Lower leg skin (tissue), 4 donors: ENCODE results near the gene ALPI. TPM values are rescaled to one million over a fixed set of nuclear protein-coding genes. Genes with fewer than 3 reads are reported as not detected.

ENCODE experiments used
- DNase-seq, 2 donors: peaks; one replicate each; pipeline ENCODE4 v3.0.0-alpha.2; 2019; ENCODE audit warnings: low spot score in 2 of 2
- H3K4me3 ChIP-seq: fragments of 200-600 bp; sonication (generic); 2 replicates; pipeline ENCODE4 v1.5.1; 2017; ENCODE audit warnings: mild to moderate bottlenecking, low read depth; ENCODE audit not compliant: poor library complexity, severe bottlenecking
- POLR2A ChIP-seq, 2 donors: fragments of 450-650 bp; IDR thresholded peaks; one replicate each; pipeline ENCODE4 v1.6.1; 2016 to 2017; ENCODE audit warnings: antibody characterized with exemption in 2 of 2, mild to moderate bottlenecking in 1 of 2, moderate library complexity in 1 of 2
- WGBS, 2 donors: methylation state at CpG; one replicate each; pipeline ENCODE4 v1.1.5; 2018; 5-methylcytosine and 5-hydroxymethylcytosine counted together
- intact Hi-C: fragments of 100-400 bp; cut with DNase I; formaldehyde crosslinking; loops from one replicate; pipeline ENCODE4 v1.15.0; 2023; ENCODE audit warnings: low total_unique reads
- total RNA-seq, 4 donors: library from RNA; depleted of rRNA; stranded (reverse); fragments of >200 nt; gene quantifications; one replicate each; pipeline ENCODE4 v1.1.0, GENCODE V29; 2016
- TF ChIP-seq, protein P1 (sequence below), 3 donors: fragments of 450-650 bp; IDR thresholded peaks; one replicate each; pipeline ENCODE4 v1.5.1; 2016; ENCODE audit warnings: antibody characterized with exemption in 3 of 3, mild to moderate bottlenecking in 3 of 3, moderate library complexity in 2 of 3

Gene ALPI
- total RNA-seq, 4 donors from 2014 or later: not detected

DNA sequence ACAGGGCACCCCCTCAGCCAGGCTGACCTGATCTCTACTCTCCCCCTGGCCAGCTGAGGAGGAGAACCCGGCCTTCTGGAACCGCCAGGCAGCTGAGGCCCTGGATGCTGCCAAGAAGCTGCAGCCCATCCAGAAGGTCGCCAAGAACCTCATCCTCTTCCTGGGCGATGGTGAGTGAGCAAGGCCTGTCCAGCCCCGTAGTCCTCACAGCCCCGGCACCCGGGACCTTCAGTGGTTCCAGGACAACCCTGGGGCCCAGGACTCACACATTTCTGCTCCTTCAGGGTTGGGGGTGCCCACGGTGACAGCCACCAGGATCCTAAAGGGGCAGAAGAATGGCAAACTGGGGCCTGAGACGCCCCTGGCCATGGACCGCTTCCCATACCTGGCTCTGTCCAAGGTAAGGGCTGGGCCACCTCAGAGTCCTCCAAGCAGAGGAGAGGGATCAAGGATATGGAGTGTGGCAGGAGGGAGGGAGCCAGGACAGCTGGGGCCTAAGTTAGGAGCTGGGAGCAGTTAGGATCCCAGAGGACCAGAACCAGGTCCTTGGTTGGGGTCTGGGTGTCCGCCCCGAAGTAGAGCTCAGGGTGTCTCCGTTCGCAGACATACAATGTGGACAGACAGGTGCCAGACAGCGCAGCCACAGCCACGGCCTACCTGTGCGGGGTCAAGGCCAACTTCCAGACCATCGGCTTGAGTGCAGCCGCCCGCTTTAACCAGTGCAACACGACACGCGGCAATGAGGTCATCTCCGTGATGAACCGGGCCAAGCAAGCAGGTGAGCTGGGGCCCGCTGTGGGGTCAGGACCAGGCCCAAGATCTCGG, 555 bp downstream of the ALPI start:
- no peak for TF ChIP-seq POLR2A (IDR thresholded peaks at IDR 0.05)
- TF ChIP-seq, protein P1, sequence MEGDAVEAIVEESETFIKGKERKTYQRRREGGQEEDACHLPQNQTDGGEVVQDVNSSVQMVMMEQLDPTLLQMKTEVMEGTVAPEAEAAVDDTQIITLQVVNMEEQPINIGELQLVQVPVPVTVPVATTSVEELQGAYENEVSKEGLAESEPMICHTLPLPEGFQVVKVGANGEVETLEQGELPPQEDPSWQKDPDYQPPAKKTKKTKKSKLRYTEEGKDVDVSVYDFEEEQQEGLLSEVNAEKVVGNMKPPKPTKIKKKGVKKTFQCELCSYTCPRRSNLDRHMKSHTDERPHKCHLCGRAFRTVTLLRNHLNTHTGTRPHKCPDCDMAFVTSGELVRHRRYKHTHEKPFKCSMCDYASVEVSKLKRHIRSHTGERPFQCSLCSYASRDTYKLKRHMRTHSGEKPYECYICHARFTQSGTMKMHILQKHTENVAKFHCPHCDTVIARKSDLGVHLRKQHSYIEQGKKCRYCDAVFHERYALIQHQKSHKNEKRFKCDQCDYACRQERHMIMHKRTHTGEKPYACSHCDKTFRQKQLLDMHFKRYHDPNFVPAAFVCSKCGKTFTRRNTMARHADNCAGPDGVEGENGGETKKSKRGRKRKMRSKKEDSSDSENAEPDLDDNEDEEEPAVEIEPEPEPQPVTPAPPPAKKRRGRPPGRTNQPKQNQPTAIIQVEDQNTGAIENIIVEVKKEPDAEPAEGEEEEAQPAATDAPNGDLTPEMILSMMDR (IDR thresholded peaks at IDR 0.05): no peak
- no peak overlapping the region for H3K4me3 ChIP-seq
- WGBS, 2 donors: 87 to 92% methylated on average over 23 to 27 of the region's 27 CpGs
- peak in 1 of 2 donors; percentile 70 for DNase-seq
- intact Hi-C loops: no loop called here

DNA sequence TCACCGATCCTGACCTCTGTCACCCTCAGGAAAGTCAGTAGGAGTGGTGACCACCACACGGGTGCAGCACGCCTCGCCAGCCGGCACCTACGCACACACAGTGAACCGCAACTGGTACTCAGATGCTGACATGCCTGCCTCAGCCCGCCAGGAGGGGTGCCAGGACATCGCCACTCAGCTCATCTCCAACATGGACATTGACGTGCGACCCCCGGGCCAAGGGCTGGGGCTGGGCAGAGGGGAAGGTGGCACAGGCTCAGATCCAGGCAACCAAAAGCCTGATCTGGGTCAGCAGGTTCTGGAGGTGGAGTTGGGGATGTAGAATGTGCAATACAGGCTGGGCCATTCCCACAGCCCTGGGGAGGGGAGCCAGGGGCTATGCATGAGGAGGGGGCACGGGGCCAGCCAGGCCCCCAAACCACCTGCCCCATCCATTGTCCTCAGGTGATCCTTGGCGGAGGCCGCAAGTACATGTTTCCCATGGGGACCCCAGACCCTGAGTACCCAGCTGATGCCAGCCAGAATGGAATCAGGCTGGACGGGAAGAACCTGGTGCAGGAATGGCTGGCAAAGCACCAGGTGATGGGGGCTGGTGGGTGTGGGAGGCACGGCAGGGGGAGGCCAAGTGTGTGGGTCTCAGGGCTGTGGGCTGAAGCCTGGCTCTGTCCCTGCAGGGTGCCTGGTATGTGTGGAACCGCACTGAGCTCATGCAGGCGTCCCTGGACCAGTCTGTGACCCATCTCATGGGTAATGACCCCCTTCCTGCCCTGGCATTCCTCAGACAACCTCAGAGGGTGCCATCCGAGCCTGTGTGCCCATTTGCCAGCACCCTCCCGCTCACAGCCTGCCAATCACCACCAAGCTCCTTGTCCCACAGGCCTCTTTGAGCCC, 1.4 kb downstream of the ALPI start:
- peak in 1 of 2 donors; percentile 74 for DNase-seq
- TF ChIP-seq POLR2A (IDR thresholded peaks at IDR 0.05): no peak
- intact Hi-C loops: no loop called here
- WGBS, 2 donors: 77 to 80% methylated on average over 14 to 16 of the region's 21 CpGs
- H3K4me3 ChIP-seq: no peak overlapping the region

GRCh38 chr2:232458051-232458660, 2.2 kb downstream of the ALPI start:
- intact Hi-C loops: no loop called here
- WGBS, 2 donors: 83 to 88% methylated on average over 21 to 23 of the region's 25 CpGs
- no peak overlapping the region for H3K4me3 ChIP-seq
- TF ChIP-seq, protein P1 (IDR thresholded peaks at IDR 0.05): no peak
- no peak for TF ChIP-seq POLR2A (IDR thresholded peaks at IDR 0.05)
- peak in 1 of 2 donors; percentile 62 for DNase-seq

DNA sequence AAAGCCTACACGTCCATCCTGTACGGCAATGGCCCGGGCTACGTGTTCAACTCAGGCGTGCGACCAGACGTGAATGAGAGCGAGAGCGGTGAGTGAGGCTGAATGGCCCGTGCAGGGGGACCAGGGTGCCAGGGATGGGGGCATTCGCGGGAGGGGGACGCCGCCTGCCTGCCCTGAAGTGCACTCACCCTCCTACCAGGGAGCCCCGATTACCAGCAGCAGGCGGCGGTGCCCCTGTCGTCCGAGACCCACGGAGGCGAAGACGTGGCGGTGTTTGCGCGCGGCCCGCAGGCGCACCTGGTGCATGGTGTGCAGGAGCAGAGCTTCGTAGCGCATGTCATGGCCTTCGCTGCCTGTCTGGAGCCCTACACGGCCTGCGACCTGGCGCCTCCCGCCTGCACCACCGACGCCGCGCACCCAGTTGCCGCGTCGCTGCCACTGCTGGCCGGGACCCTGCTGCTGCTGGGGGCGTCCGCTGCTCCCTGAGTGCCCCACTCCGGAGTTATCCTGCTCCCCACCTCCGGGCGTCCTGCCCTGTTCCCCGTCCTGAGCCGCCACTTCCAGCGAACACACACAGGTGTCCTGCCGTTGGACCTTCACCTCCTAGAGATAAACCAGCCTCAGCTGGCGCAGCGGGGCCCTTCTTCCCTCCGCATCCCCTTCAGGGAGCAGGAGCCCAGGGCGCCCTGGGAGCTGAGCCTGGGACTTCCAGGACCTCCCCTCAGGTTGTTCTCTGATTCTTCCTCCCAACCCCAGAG, 2.9 kb downstream of the ALPI start:
- 59 to 61% methylated on average over 42 to 51 of the region's 56 CpGs for WGBS, 2 donors
- no peak overlapping the region for H3K4me3 ChIP-seq
- peak in 1 of 2 donors; percentile 80 for DNase-seq
- TF ChIP-seq, protein P1 (IDR thresholded peaks at IDR 0.05): no peak
- TF ChIP-seq POLR2A (IDR thresholded peaks at IDR 0.05): no peak
- intact Hi-C loops: no loop called here

- 86 to 92% methylated on average over 11 of the region's 11 CpGs for WGBS, 2 donors
- no peak overlapping the region for H3K4me3 ChIP-seq
- DNase-seq: no peak
- TF ChIP-seq POLR2A (IDR thresholded peaks at IDR 0.05): no peak
- TF ChIP-seq, protein P1 (IDR thresholded peaks at IDR 0.05): no peak
- intact Hi-C loops: no loop called here
Observed at GRCh38 chr2:232459419-232460035, 3.6 kb downstream of the ALPI start.
